ENCODE results near the gene CDKN1B.

CDKN1B gene

GRCh38 chr12:12716793-12717585, at the start of gene CDKN1B:
Gene CDKN1B, plus strand, starts transcription at chr12:12717368. Its CDS starts 472 bp downstream, at chr12:12717840.
- DNase-seq: peak; percentile 79

- no peak for DNase-seq
Observed at GRCh38 chr12:12668005-12668404, 49.2 kb upstream of the CDKN1B start.

GRCh38 chr12:12669020-12669419, 48.1 kb upstream of the CDKN1B start:
- no peak for DNase-seq

GRCh38 chr12:12671850-12672660, 45.1 kb upstream of the CDKN1B start:
- no peak for DNase-seq

- no peak for DNase-seq
Observed at GRCh38 chr12:12673296-12673695, 43.9 kb upstream of the CDKN1B start.

- no peak for DNase-seq
Observed at GRCh38 chr12:12676605-12677004, 40.6 kb upstream of the CDKN1B start.

- no peak for DNase-seq
Observed at GRCh38 chr12:12681061-12681765, 36.0 kb upstream of the CDKN1B start.

GRCh38 chr12:12682284-12682683, 34.9 kb upstream of the CDKN1B start:
- DNase-seq: no peak

GRCh38 chr12:12683136-12683697, 34.0 kb upstream of the CDKN1B start:
- DNase-seq: no peak

GRCh38 chr12:12683725-12684124, 33.4 kb upstream of the CDKN1B start:
- DNase-seq: no peak

GRCh38 chr12:12684375-12685106, 32.6 kb upstream of the CDKN1B start:
- no peak for DNase-seq

GRCh38 chr12:12685305-12685704, 31.9 kb upstream of the CDKN1B start:
- DNase-seq: no peak

- DNase-seq: no peak
Observed at GRCh38 chr12:12686472-12686871, 30.7 kb upstream of the CDKN1B start.

- no peak for DNase-seq
Observed at GRCh38 chr12:12686925-12687324, 30.2 kb upstream of the CDKN1B start.

GRCh38 chr12:12689647-12690300, 27.4 kb upstream of the CDKN1B start:
- no peak for DNase-seq

GRCh38 chr12:12691549-12691948, 25.6 kb upstream of the CDKN1B start:
- no peak for DNase-seq

- no peak for DNase-seq
Observed at GRCh38 chr12:12693111-12693671, 24.0 kb upstream of the CDKN1B start.

- no peak for DNase-seq
Observed at GRCh38 chr12:12696562-12697383, 20.4 kb upstream of the CDKN1B start.

GRCh38 chr12:12699345-12699744, 17.8 kb upstream of the CDKN1B start:
- no peak for DNase-seq

- DNase-seq: no peak
Observed at GRCh38 chr12:12700254-12700653, 16.9 kb upstream of the CDKN1B start.

GRCh38 chr12:12701457-12701856, 15.7 kb upstream of the CDKN1B start:
- no peak for DNase-seq
